ENCODE results near the gene DTD1.

DTD1 gene

DNA sequence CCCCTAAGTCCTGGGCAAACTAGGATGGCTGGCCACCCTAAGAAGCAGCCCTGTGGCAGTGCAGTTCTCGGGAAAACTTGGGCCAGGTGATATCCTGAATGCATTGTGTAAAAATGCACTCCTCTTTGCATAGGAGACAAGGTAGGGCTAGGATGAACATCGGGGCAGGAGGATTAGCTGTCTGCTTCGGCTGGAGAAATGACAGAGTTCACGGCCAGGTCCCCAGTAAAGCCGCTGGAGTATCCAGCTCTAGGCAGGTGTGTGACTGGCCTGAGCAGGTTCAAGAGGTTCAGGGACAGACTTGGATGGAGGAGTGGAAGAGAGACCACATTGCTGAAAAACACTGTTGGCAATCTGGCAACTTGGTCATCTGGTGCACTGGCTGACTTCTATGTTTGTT lies 26.4 kb downstream of the DTD1 start:
- H3K27ac ChIP-seq (ENCODE audit: low read depth, low read length): no peak overlapping the region
- H3K9ac ChIP-seq (ENCODE audit: low read depth, low read length): no peak overlapping the region
- no peaks in the 10 kb centered on the region for H3K9me3 ChIP-seq (ENCODE audit: control insufficient read depth, insufficient read depth, low read length)
- no peaks in the 10 kb centered on the region for H3K4me1 ChIP-seq (ENCODE audit: control insufficient read depth, insufficient read depth, low read length)
- H3K27me3 ChIP-seq (ENCODE audit: control insufficient read depth, insufficient read depth, low read length): no peaks in the 10 kb centered on the region
- no peak overlapping the region for H3K4me3 ChIP-seq (ENCODE audit: low read depth, low read length)
- peaks cover 4% of the 10 kb centered on the region; the same call in 1 of the 2 replicates for H3K36me3 ChIP-seq (ENCODE audit: control insufficient read depth, insufficient read depth, low read length)

DNA sequence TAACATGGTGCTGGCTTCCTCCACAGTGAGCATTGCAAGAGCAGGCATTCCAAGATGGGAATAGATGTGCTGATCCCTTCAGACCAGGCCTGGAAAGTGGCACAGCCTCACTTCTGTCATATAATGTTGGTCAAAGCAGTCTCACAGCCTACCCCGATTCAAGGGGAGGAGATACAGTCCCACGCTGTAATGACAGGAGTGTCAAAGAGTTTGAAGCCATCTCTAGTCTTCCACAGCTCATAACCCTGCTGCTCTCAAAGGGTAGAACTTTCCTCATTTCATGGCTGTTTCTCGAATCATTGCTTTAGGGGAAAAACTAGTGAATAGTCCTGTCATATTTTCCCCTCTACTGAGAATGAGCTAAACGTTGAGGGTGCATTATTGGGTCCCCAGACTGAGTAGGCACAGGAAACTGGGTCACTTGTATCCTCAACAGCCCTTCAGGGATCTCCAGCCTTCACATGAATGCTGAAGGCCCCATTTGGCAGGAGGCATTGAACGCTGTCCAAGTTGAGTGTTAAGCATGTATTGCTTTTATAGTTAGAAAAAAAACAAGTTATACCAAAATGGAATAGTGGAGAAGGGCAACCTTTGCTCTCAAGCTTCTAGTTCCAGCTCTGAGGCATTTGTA lies 27.3 kb downstream of the DTD1 start:
- peaks cover 4% of the 10 kb centered on the region; the same call in 1 of the 2 replicates for H3K36me3 ChIP-seq (ENCODE audit: control insufficient read depth, insufficient read depth, low read length)
- no peaks in the 10 kb centered on the region for H3K4me1 ChIP-seq (ENCODE audit: control insufficient read depth, insufficient read depth, low read length)
- H3K4me3 ChIP-seq (ENCODE audit: low read depth, low read length): no peak overlapping the region
- no peaks in the 10 kb centered on the region for H3K9me3 ChIP-seq (ENCODE audit: control insufficient read depth, insufficient read depth, low read length)
- no peaks in the 10 kb centered on the region for H3K27me3 ChIP-seq (ENCODE audit: control insufficient read depth, insufficient read depth, low read length)
- no peak overlapping the region for H3K9ac ChIP-seq (ENCODE audit: low read depth, low read length)
- no peak overlapping the region for H3K27ac ChIP-seq (ENCODE audit: low read depth, low read length)

DNA sequence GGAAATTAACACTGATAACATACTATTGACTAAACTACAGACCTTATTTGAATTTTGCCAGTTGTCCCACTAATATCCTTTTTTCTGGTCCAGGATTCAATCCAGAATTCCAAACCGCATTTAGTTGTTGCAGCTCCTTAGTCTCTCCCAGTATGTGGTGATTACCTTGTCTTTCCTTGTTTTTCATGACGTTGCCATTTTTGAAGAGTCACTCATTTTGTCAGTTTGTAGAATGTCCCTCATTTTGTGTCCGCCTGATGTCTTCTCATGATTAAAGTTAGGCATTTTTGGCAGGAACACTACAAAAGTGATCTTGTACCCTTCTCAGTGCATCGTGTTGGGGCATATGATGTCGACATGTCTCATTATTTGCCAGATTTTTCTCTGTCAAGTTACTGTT lies 33.1 kb downstream of the DTD1 start:
- H3K27me3 ChIP-seq (ENCODE audit: control insufficient read depth, insufficient read depth, low read length): no peaks in the 10 kb centered on the region
- no peak overlapping the region for H3K27ac ChIP-seq (ENCODE audit: low read depth, low read length)
- H3K9ac ChIP-seq (ENCODE audit: low read depth, low read length): no peak overlapping the region
- no peaks in the 10 kb centered on the region for H3K36me3 ChIP-seq (ENCODE audit: control insufficient read depth, insufficient read depth, low read length)
- no peaks in the 10 kb centered on the region for H3K4me1 ChIP-seq (ENCODE audit: control insufficient read depth, insufficient read depth, low read length)
- H3K9me3 ChIP-seq (ENCODE audit: control insufficient read depth, insufficient read depth, low read length): no peaks in the 10 kb centered on the region
- H3K4me3 ChIP-seq (ENCODE audit: low read depth, low read length): no peak overlapping the region

DNA sequence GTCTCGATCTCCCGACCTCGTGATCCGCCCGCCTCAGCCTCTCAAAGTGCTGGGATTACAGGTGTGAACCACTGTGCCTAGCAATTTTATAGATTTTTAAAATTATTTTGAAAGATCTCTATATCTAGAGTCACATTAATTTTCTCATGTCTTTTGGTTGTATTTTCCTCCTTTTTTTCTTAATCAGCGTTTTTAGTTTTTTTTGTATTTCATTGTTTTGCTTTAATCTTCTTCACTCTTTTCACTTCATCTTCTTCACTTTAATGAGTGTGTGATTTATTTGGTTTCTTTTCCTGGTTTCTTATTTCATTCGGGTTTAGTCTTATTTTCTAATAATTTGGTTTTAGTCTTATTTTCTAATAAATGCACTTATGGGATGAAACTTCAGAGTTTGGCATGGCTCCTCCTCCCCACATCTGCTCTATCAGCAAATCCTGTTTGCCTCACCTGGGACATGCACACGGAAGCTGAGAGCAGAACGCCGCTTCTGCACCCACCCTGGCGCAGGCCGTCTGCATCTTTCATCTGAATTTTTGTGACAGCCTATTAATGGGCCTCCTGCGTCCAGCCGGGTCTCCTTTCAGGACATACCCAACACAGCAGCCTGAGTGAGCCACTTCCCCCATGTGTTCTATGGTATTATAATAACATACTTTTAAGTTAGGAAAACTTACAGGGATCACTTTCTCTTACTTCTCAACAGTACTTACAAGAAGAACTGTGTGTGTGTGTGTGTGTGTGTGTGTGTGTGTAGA lies 35.5 kb downstream of the DTD1 start:
- no peaks in the 10 kb centered on the region for H3K27me3 ChIP-seq (ENCODE audit: control insufficient read depth, insufficient read depth, low read length)
- H3K4me1 ChIP-seq (ENCODE audit: control insufficient read depth, insufficient read depth, low read length): no peaks in the 10 kb centered on the region
- no peak overlapping the region for H3K9ac ChIP-seq (ENCODE audit: low read depth, low read length)
- H3K27ac ChIP-seq (ENCODE audit: low read depth, low read length): no peak overlapping the region
- H3K4me3 ChIP-seq (ENCODE audit: low read depth, low read length): no peak overlapping the region
- no peaks in the 10 kb centered on the region for H3K9me3 ChIP-seq (ENCODE audit: control insufficient read depth, insufficient read depth, low read length)
- no peaks in the 10 kb centered on the region for H3K36me3 ChIP-seq (ENCODE audit: control insufficient read depth, insufficient read depth, low read length)

DNA sequence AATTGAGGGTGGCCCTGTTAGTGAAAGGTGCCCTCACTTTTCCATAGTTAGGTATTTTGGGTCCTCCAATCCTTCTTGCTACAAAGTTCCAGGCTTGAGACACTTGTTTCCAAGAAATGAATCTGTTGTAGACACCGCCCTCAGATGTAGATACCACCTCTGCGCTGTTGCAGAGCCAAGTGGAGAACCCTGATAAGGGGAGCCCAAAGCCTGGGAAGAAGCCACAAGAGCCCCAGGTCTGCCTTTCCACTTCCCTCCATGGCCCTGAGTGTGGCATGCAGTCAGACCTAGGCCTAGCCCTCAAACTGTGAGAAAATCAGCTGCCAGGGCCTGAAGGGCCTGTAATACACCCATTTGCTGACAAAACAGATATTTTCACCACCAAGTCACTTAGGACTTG lies 37.1 kb downstream of the DTD1 start:
- H3K36me3 ChIP-seq (ENCODE audit: control insufficient read depth, insufficient read depth, low read length): no peaks in the 10 kb centered on the region
- no peak overlapping the region for H3K27ac ChIP-seq (ENCODE audit: low read depth, low read length)
- H3K9me3 ChIP-seq (ENCODE audit: control insufficient read depth, insufficient read depth, low read length): no peaks in the 10 kb centered on the region
- no peak overlapping the region for H3K4me3 ChIP-seq (ENCODE audit: low read depth, low read length)
- H3K9ac ChIP-seq (ENCODE audit: low read depth, low read length): no peak overlapping the region
- H3K27me3 ChIP-seq (ENCODE audit: control insufficient read depth, insufficient read depth, low read length): no peaks in the 10 kb centered on the region
- H3K4me1 ChIP-seq (ENCODE audit: control insufficient read depth, insufficient read depth, low read length): no peaks in the 10 kb centered on the region

DNA sequence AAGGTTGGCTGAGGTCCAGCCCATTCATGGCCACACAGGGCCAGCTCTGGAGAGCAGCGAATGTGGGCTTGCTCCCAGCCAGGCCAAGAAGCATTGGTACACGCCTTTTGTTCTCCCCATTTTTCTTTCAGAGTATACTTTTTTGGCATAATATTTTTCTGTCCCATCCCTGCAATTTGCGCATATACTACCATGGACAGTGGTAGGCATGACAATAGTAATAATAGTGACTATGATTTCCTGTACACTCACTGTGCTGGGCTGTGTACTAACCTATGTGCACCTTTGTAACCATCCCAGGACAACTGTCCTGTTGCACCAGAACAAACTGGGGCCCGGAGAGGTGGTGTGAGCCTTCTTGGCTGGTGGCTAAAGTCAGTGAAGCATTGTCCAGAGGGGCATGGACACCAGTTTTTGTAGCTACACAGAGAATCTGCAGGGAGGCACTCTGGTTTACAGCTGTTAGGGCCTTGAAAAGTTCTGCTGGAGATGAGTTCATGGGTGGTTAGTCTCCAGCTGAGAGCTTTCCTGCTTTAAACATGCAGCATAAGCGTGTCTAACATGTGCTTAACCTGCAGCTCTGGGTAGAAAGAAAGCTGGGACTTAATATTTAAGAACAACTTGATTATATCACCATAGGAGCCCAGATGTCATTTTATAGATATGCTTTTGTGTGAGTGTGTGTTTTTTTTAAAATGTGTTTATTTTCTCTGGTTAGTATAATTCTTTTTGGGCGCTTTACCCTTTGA lies 38.2 kb downstream of the DTD1 start:
- no peaks in the 10 kb centered on the region for H3K9me3 ChIP-seq (ENCODE audit: control insufficient read depth, insufficient read depth, low read length)
- H3K27me3 ChIP-seq (ENCODE audit: control insufficient read depth, insufficient read depth, low read length): no peaks in the 10 kb centered on the region
- H3K36me3 ChIP-seq (ENCODE audit: control insufficient read depth, insufficient read depth, low read length): no peaks in the 10 kb centered on the region
- H3K4me1 ChIP-seq (ENCODE audit: control insufficient read depth, insufficient read depth, low read length): no peaks in the 10 kb centered on the region
- no peak overlapping the region for H3K9ac ChIP-seq (ENCODE audit: low read depth, low read length)
- H3K27ac ChIP-seq (ENCODE audit: low read depth, low read length): no peak overlapping the region
- H3K4me3 ChIP-seq (ENCODE audit: low read depth, low read length): no peak overlapping the region

DNA sequence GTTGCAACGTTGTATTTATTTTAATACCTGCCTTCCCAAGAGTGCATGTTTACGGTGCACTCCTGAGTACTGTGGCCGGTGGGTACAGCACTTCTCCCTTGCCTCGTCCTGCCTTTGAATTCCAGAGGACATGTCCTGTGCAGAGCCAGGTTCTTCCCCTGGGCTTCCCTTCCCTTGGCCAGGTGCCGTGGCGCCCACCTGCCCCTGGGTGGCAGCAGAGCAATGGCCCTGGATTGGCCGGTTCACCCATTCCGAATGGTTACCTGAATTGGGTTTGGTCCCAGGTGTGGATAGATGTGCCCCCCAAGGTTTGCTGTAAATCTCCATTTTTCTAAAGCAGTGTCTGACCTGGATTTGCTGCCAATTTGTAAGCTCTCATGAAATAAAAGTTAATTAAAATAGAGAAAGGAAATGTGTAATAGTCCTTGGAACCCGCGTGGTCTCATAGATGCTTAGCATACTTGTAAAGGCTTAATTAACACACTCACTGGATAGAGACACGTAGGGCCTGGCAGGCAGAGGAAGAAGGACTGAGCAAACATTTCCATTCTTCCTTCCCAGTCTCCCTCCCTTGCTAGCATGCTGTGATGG lies 40.6 kb downstream of the DTD1 start:
- no peaks in the 10 kb centered on the region for H3K9me3 ChIP-seq (ENCODE audit: control insufficient read depth, insufficient read depth, low read length)
- H3K9ac ChIP-seq (ENCODE audit: low read depth, low read length): no peak overlapping the region
- H3K36me3 ChIP-seq (ENCODE audit: control insufficient read depth, insufficient read depth, low read length): no peaks in the 10 kb centered on the region
- no peaks in the 10 kb centered on the region for H3K27me3 ChIP-seq (ENCODE audit: control insufficient read depth, insufficient read depth, low read length)
- H3K4me3 ChIP-seq (ENCODE audit: low read depth, low read length): no peak overlapping the region
- peaks cover 6% of the 10 kb centered on the region; the same call in 1 of the 2 replicates for H3K4me1 ChIP-seq (ENCODE audit: control insufficient read depth, insufficient read depth, low read length)
- H3K27ac ChIP-seq (ENCODE audit: low read depth, low read length): no peak overlapping the region

DNA sequence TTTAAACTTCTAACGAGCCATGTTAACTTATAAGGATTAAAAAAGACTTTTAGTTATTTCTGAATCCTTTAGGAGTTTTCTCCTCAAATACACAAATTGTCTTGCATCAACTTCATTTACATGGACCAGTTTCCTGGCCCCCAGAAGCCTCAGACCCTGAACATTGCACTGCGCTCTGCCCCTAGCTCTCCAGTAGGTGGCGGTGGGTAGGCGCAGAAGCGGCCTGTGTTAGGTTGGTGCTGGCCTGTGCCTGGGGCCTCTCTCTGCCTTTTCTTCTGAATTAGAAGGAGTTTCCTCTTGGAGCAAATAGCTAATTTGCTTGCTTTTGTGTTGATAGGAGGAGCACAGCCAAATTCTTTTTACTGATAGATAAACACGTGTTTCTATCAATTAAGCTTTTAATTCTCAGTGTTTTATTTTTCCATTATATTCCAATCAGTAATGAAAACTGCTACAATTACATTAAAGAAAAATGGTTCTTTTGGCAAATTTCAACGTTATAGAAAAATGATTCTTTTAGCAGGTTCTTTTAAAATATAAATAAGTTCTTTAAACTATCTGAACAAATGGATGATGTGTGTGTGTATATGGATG lies 44.4 kb downstream of the DTD1 start:
- H3K9ac ChIP-seq (ENCODE audit: low read depth, low read length): no peak overlapping the region
- H3K27ac ChIP-seq (ENCODE audit: low read depth, low read length): no peak overlapping the region
- no peaks in the 10 kb centered on the region for H3K9me3 ChIP-seq (ENCODE audit: control insufficient read depth, insufficient read depth, low read length)
- H3K4me1 ChIP-seq (ENCODE audit: control insufficient read depth, insufficient read depth, low read length): peaks cover 6% of the 10 kb centered on the region; the same call in 1 of the 2 replicates
- H3K36me3 ChIP-seq (ENCODE audit: control insufficient read depth, insufficient read depth, low read length): no peaks in the 10 kb centered on the region
- H3K4me3 ChIP-seq (ENCODE audit: low read depth, low read length): no peak overlapping the region
- no peaks in the 10 kb centered on the region for H3K27me3 ChIP-seq (ENCODE audit: control insufficient read depth, insufficient read depth, low read length)

DNA sequence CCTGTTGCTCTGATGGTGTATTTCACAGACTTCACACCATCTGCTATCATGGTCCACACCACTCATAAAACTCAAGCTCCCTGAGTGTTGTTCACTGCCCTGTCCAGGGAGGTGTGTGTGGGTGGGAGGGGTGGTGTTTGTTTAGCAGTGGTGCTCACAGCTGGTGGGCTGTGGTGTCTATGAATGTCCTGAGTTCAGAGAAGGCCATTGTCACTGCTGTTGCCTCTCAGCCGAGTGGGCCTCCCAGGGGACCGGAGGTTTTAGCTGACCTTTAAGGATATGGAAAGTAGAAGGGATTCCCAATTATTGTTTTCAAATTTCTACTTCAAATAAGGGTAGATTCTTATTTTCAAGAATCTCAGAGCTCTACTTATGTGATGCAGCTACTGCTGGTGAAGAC lies 45.6 kb downstream of the DTD1 start:
- Histone ChIP-seq H3K4me1 (ENCODE audit: control insufficient read depth, insufficient read depth, low read length) (peaks cover 6% of the 10 kb centered on the region; the same call in 1 of the 2 replicates), H3K9ac (ENCODE audit: low read depth, low read length) (no peak overlapping the region), H3K36me3 (ENCODE audit: control insufficient read depth, insufficient read depth, low read length) (no peaks in the 10 kb centered on the region), H3K27me3 (ENCODE audit: control insufficient read depth, insufficient read depth, low read length) (no peaks in the 10 kb centered on the region), H3K4me3 (ENCODE audit: low read depth, low read length) (no peak overlapping the region), H3K27ac (ENCODE audit: low read depth, low read length) (no peak overlapping the region), H3K9me3 (ENCODE audit: control insufficient read depth, insufficient read depth, low read length) (no peaks in the 10 kb centered on the region)

DNA sequence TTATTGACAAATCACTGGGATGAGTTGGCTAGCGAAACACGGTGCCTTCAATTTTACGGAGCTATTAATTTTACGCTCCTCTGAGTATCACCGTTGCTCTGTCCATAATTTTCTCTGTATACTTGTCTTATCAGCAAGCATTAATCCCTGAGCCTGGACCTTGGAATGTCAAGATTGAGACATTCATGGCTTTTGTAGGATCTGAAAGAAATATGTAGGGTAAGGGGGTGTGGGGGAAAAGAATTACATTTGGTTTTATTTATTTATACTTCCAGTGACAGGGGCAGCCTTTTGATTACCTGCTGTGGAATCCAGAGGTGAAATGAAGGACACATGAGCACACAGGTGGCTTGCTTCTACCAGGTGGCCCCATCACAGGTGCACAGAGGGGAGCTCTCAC lies 46.6 kb downstream of the DTD1 start:
- Histone ChIP-seq H3K27ac (ENCODE audit: low read depth, low read length) (no peak overlapping the region), H3K9ac (ENCODE audit: low read depth, low read length) (no peak overlapping the region), H3K36me3 (ENCODE audit: control insufficient read depth, insufficient read depth, low read length) (no peaks in the 10 kb centered on the region), H3K4me1 (ENCODE audit: control insufficient read depth, insufficient read depth, low read length) (peaks cover 6% of the 10 kb centered on the region; the same call in 1 of the 2 replicates), H3K27me3 (ENCODE audit: control insufficient read depth, insufficient read depth, low read length) (no peaks in the 10 kb centered on the region), H3K9me3 (ENCODE audit: control insufficient read depth, insufficient read depth, low read length) (no peaks in the 10 kb centered on the region), H3K4me3 (ENCODE audit: low read depth, low read length) (no peak overlapping the region)

Measured in HUES48 (cell line).